Neural cell (in vitro differentiated cells): ENCODE measurements around the gene INMT. TPM values are rescaled to one million over a fixed set of nuclear protein-coding genes. Genes with fewer than 3 reads are reported as not detected.

Experiments
- H2AFZ ChIP-seq: fragments of 200-600, 300-800 bp; sonication (generic), shearing (Covaris generic); 2 replicates; pipeline ENCODE4 v1.6.0; 2014; ENCODE audit warnings: low read depth, mild to moderate bottlenecking, antibody characterized with exemption, low read length, moderate library complexity
- H3F3A ChIP-seq: fragments of 200-600 bp; shearing (Covaris generic); 2 replicates; pipeline ENCODE4 v1.6.1; 2016; ENCODE audit warnings: mild to moderate bottlenecking, moderate library complexity, mixed read lengths, antibody characterized with exemption, low read length; ENCODE audit not compliant: insufficient read depth, poor library complexity, severe bottlenecking
- H3K27ac ChIP-seq: fragments of 200-600, 300-800 bp; sonication (generic), shearing (Covaris generic); 2 replicates; pipeline ENCODE4 v1.5.1; 2014; ENCODE audit warnings: mild to moderate bottlenecking, low read length, moderate library complexity
- H3K27me3 ChIP-seq: fragments of 300-800, 200-600 bp; sonication (generic), shearing (Covaris generic); 2 replicates; pipeline ENCODE4 v1.6.0; 2014; ENCODE audit warnings: mild to moderate bottlenecking, low read depth, low read length, moderate library complexity; ENCODE audit not compliant: insufficient read depth
- H3K36me3 ChIP-seq: fragments of 300-800, 200-600 bp; sonication (generic), shearing (Covaris generic); 2 replicates; pipeline ENCODE4 v1.5.1; 2014; ENCODE audit warnings: mild to moderate bottlenecking, antibody characterized with exemption, low read length, moderate library complexity; ENCODE audit not compliant: insufficient read depth
- H3K4me2 ChIP-seq: fragments of 300-800, 200-600 bp; sonication (generic), shearing (Covaris generic); 2 replicates; pipeline ENCODE4 v1.6.0; 2014; ENCODE audit warnings: mild to moderate bottlenecking, low read length
- H3K4me3 ChIP-seq: fragments of 300-800, 200-600 bp; sonication (generic), shearing (Covaris generic); 2 replicates; pipeline ENCODE4 v1.5.1; 2014; ENCODE audit warnings: mild to moderate bottlenecking, low read length, moderate library complexity
- H3K79me2 ChIP-seq: fragments of 200-600 bp; shearing (Covaris generic); replicated peaks from 2 replicates; pipeline ENCODE4 v1.6.0; 2014; ENCODE audit warnings: mild to moderate bottlenecking, low read length, moderate library complexity; ENCODE audit not compliant: insufficient read depth
- H3K9ac ChIP-seq: fragments of 300-800, 200-600 bp; sonication (generic), shearing (Covaris generic); 2 replicates; pipeline ENCODE4 v1.6.1; 2016; ENCODE audit warnings: mild to moderate bottlenecking, low read length, mixed read lengths
- H3K9me2 ChIP-seq: fragments of 200-600 bp; shearing (Covaris generic); 2 replicates; pipeline ENCODE4 v1.6.1; 2016; ENCODE audit warnings: mild to moderate bottlenecking, low read length, mixed read lengths; ENCODE audit not compliant: insufficient read depth
- H3K9me3 ChIP-seq: fragments of 200-600, 300-800 bp; sonication (generic), shearing (Covaris generic); 2 replicates; pipeline ENCODE4 v1.6.1; 2016; ENCODE audit warnings: mild to moderate bottlenecking, mixed run types, low read length, moderate library complexity, mixed read lengths
- H4K20me1 ChIP-seq: fragments of 200-600 bp; shearing (Covaris generic); 2 replicates; pipeline ENCODE4 v1.6.1; 2016; ENCODE audit warnings: mild to moderate bottlenecking, mixed run types; ENCODE audit not compliant: insufficient read depth
- CTCF ChIP-seq: fragments of 450-650 bp; IDR thresholded peaks from 2 replicates; pipeline ENCODE4 v1.5.1; 2014; ENCODE audit warnings: antibody characterized with exemption, mild to moderate bottlenecking, moderate library complexity; ENCODE audit not compliant: poor library complexity, severe bottlenecking
- EP300 ChIP-seq: fragments of 450-650 bp; conservative IDR thresholded peaks from 2 replicates; pipeline ENCODE4 v1.6.1; 2014; ENCODE audit warnings: antibody characterized with exemption, mild to moderate bottlenecking, moderate library complexity; ENCODE audit not compliant: poor library complexity, severe bottlenecking
- EZH2 ChIP-seq: fragments of 200-600, 300-800 bp; shearing (Covaris generic), sonication (generic); IDR thresholded peaks from 2 replicates; pipeline ENCODE4 v1.6.1; 2014; ENCODE audit warnings: antibody characterized with exemption, low read length, borderline replicate concordance, mild to moderate bottlenecking; ENCODE audit not compliant: insufficient read depth, poor library complexity, severe bottlenecking
- MXI1 ChIP-seq: fragments of 450-650 bp; conservative IDR thresholded peaks from 2 replicates; pipeline ENCODE4 v1.6.1; 2014; ENCODE audit warnings: antibody characterized with exemption, mild to moderate bottlenecking; ENCODE audit not compliant: poor library complexity, severe bottlenecking
- POLR2AphosphoS5 ChIP-seq: IDR thresholded peaks from 2 replicates; pipeline ENCODE4 v1.6.1; 2012
- RAD21 ChIP-seq: fragments of 450-650 bp; conservative IDR thresholded peaks from 2 replicates; pipeline ENCODE4 v1.6.1; 2014; ENCODE audit warnings: antibody characterized with exemption, mild to moderate bottlenecking, moderate library complexity
- REST ChIP-seq: IDR thresholded peaks from 2 replicates; pipeline ENCODE4 v1.6.1; 2012; ENCODE audit warnings: borderline replicate concordance
- SMC3 ChIP-seq: fragments of 450-650 bp; conservative IDR thresholded peaks from 2 replicates; pipeline ENCODE4 v1.6.1; 2014; ENCODE audit warnings: antibody characterized with exemption, mild to moderate bottlenecking, moderate library complexity; ENCODE audit not compliant: poor library complexity
- TAF1 ChIP-seq: IDR thresholded peaks from 2 replicates; pipeline ENCODE4 v1.6.1; 2012; ENCODE audit warnings: low read depth
- polyA plus RNA-seq: library from polyadenylated mRNA; depleted of rRNA; stranded (reverse); fragments of >200 nt; gene quantifications from 2 replicates; pipeline ENCODE4 v1.2.3, GENCODE V29; 2014

The INMT gene
- polyA plus RNA-seq, 1 donor from 2014 or later, result 0.66 TPM

- H3K36me3 ChIP-seq, result no peaks in the 10 kb centered on the region
- no peaks in the 10 kb centered on the region for H3K9me3 ChIP-seq
- H3K79me2 ChIP-seq, result no peaks in the 10 kb centered on the region
- H3K9me2 ChIP-seq, result no peaks in the 10 kb centered on the region
- no peak overlapping the region for H3K27ac ChIP-seq
- H3K4me2 ChIP-seq, result no peak overlapping the region
- H3K27me3 ChIP-seq, result no peaks in the 10 kb centered on the region
- no peak overlapping the region for H3K9ac ChIP-seq
- no peaks in the 10 kb centered on the region for H3F3A ChIP-seq
- H2AFZ ChIP-seq, result no peak overlapping the region
- no peak for TF ChIP-seq POLR2AphosphoS5
- TF ChIP-seq RAD21, result no peak
- no peak for TF ChIP-seq CTCF
- no peak for TF ChIP-seq TAF1
- no peak for TF ChIP-seq REST
- no peak for TF ChIP-seq EP300
- no peak for TF ChIP-seq EZH2
- TF ChIP-seq SMC3, result no peak
- no peak for TF ChIP-seq MXI1
- no peaks in the 10 kb centered on the region for H4K20me1 ChIP-seq
- H3K4me3 ChIP-seq, result no peak overlapping the region
Measured at GRCh38 chr7:30708983-30709382, 43.0 kb upstream of the INMT start.

- Histone ChIP-seq H3K4me2 (no peak overlapping the region), H4K20me1 (no peaks in the 10 kb centered on the region), H3F3A (no peaks in the 10 kb centered on the region)
Measured at GRCh38 chr7:30709549-30709948, 42.4 kb upstream of the INMT start.

More at GRCh38 chr7:30709549-30709948, 42.4 kb upstream of the INMT start:
- no peak overlapping the region for H3K4me3 ChIP-seq
- no peaks in the 10 kb centered on the region for H3K36me3 ChIP-seq
- H3K27me3 ChIP-seq, result no peaks in the 10 kb centered on the region
- no peaks in the 10 kb centered on the region for H3K9me3 ChIP-seq
- no peak overlapping the region for H2AFZ ChIP-seq
- H3K79me2 ChIP-seq, result no peaks in the 10 kb centered on the region
- TF ChIP-seq MXI1, result no peak
- TF ChIP-seq POLR2AphosphoS5, result no peak
- TF ChIP-seq SMC3, result no peak
- no peak for TF ChIP-seq CTCF
- no peak for TF ChIP-seq REST
- TF ChIP-seq TAF1, result no peak
- no peak for TF ChIP-seq EZH2
- no peak for TF ChIP-seq EP300
- no peaks in the 10 kb centered on the region for H3K9me2 ChIP-seq
- no peak overlapping the region for H3K27ac ChIP-seq
- H3K9ac ChIP-seq, result no peak overlapping the region
